HG03469 (cell line): ENCODE data around the gene CGREF1.
A peak's percentile ranks its signal among the peaks of the same experiment; 100 is the strongest.

ENCODE experiments used
- ATAC-seq: cut with Tn5 transposase; IDR thresholded peaks from one replicate; pipeline ENCODE4 v1.9.1; 2021; ENCODE audit warnings: mild to moderate bottlenecking, moderate library complexity, moderate number of reproducible peaks; ENCODE audit not compliant: unreplicated experiment

Gene CGREF1

DNA sequence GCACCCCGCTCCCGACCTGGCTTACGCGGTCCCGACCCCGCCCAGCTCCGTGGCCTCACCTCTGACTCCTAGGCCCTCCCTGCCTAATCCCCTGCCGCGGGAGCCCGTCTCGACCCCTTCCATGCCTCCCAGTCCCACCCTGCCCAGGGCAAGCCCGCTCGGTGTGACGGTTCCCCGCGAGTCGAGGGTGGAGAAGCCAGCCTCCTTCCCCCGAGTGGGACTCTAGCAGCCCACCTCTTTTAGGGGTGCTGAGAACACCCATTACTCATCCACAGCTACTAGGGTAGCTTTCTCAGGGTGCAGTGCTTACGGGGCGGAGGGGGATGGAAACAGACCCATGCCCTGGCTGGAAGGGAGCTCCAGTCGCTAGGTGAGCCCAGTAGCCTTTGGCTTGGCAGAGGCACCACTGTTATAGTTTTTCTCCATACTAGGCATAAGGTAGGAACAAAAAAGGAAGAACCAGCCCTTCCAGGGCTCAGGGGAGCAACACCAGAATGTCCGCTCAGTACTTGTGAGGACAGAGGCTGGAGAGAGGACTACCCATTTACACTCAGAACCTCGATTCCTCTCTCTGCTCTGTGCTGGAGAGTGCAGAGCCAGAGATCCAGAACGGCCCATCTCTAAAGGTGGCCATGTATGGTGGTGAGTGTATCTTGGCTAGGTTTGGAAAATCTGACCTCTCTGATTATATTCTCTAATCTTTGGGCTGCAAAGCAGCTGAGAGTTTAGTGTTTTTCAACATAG lies 66.9 kb downstream of the CGREF1 start:
- no peak for ATAC-seq

DNA sequence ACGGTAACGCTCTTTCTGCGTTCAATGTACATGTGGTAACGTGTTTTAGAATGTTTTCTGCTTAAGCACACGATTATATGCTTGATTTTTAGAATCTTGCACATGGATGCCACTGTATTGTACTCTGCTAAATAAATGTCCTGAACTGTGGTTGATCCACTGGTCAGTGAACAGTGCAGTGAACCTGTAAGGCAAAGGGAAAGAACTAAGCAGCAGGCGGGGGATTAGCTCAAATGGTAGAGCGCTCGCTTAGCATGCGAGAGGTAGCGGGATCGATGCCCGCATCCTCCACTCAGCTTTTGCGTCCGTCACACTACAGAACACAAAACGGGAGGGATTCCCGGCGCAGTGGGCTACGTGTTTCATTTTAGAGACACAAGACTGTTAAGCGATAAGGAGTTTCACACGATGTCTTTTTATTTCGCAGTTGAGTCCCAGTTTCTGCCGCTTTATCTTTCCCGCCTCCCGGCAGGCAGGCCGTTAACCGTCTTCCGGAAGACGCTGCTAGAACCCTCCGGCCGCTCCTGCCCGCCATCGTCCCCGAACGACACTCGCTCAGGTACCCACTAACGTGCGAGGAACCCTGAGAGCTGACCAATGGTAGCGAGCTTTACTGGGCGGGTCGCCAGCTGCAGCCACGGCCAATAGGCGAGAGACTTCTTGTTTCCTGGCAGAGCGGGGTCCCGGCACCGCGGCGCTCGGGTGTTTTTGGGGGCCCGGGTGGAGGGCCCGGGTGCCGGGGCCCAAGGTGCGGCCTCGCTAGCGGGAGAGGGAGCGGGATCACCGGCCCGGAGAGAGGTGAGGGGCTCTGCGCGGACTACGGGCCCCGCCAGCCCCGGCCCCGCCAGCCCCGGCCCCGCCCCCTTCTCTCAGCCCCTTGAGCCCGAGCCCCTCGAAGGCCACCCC lies 67.7 kb downstream of the CGREF1 start, which contains the start of gene AGBL5:
AGBL5 (plus strand) TSS at position 673 of the 906 bp plus-strand sequence. CDS start 1,291 bp downstream, outside the sequence.
- ATAC-seq, result peak; percentile 50
